GM12878 (cell line): ENCODE data around the gene ANKRD1. TPM values are rescaled to one million over a fixed set of nuclear protein-coding genes. Genes with fewer than 3 reads are reported as not detected.
"Not testable (repeated sequence)": the region's sequence is repeated elsewhere in the genome, so short reads cannot be mapped to it uniquely, and the experiment has no call there.

Experiments used
- ATAC-seq: fragments of 200-7000 bp; cut with Tn5 transposase; 3 replicates; pipeline ENCODE4 v1.9.1; 2020; ENCODE audit warnings: mild to moderate bottlenecking, moderate library complexity
- BruUV-seq: library from RNA; stranded (reverse); fragments of 400-500 nt; replicated peaks from 2 replicates; lab custom pipeline; 2021; lab: Mats Ljungman, UMichigan
- CTCF ChIA-PET: fragments of 300-600 bp; sonication (Branson Sonifier 250); formaldehyde crosslinking; extraction: SDS; loops from one replicate; lab custom pipeline; 2021; ENCODE audit warnings: inconsistent platforms; lab: Yijun Ruan, JAX
- POLR2A ChIA-PET: fragments of 350-600 bp; formaldehyde crosslinking; extraction: SDS; loops from one replicate; lab custom pipeline; 2021; ENCODE audit warnings: inconsistent platforms; lab: Charles Lee
- RAD21 ChIA-PET: fragments of 300-600 bp; sonication (Branson Sonifier 250); formaldehyde crosslinking; loops from one replicate; lab custom pipeline; 2023; ENCODE audit warnings: antibody characterized with exemption; ENCODE audit not compliant: unreplicated experiment; lab: Charles Lee
- SMC1A ChIA-PET: fragments of 300-600 bp; sonication (Branson Sonifier 250); formaldehyde crosslinking; loops from one replicate; lab custom pipeline; 2023; ENCODE audit not compliant: unreplicated experiment, uncharacterized antibody; lab: Charles Lee
- DNase-seq: peaks from one replicate; pipeline ENCODE4 v3.0.0-alpha.2; 2011; ENCODE audit warnings: low read depth, low spot score
- FAIRE-seq: peaks from 3 replicates; lab custom pipeline; 2011; peaks lifted over from hg19 to GRCh38; lab: Jason Lieb, UNC
- H2AFZ ChIP-seq: 2 replicates; pipeline ENCODE4 v1.6.0; 2011; ENCODE audit warnings: low read depth, low read length, control low read depth; ENCODE audit not compliant: control insufficient read depth
- H3K27ac ChIP-seq: 2 replicates; pipeline ENCODE4 v1.5.1; 2011; ENCODE audit warnings: control low read depth; ENCODE audit not compliant: control insufficient read depth, insufficient read depth
- H3K27me3 ChIP-seq, 2 experiments: replicated peaks in 1 of 2; 2 replicates each; pipeline versions ENCODE4 v1.6.0 to v1.6.1; 2011; ENCODE audit warnings: low read length in 1 of 2; ENCODE audit not compliant: control insufficient read depth in 2 of 2, insufficient read depth in 2 of 2
- H3K36me3 ChIP-seq, 2 experiments: 2 replicates each; pipeline ENCODE4 v1.5.1; 2011; ENCODE audit warnings: low read length in 1 of 2; ENCODE audit not compliant: control insufficient read depth in 2 of 2, insufficient read depth in 2 of 2
- H3K4me1 ChIP-seq: 2 replicates; pipeline ENCODE4 v1.6.1; 2011; ENCODE audit warnings: mild to moderate bottlenecking, low read length, moderate library complexity, mixed read lengths; ENCODE audit not compliant: control insufficient read depth, insufficient read depth
- H3K4me2 ChIP-seq: 2 replicates; pipeline ENCODE4 v1.6.0; 2011; ENCODE audit warnings: control low read depth; ENCODE audit not compliant: control insufficient read depth, insufficient read depth
- H3K4me3 ChIP-seq: fragments of 200-600 bp; sonication (generic); 2 replicates; pipeline ENCODE4 v1.5.1; 2016
- H3K79me2 ChIP-seq: 2 replicates; pipeline ENCODE4 v1.6.0; 2011; ENCODE audit warnings: low read length; ENCODE audit not compliant: control insufficient read depth, insufficient read depth
- H3K9ac ChIP-seq: 2 replicates; pipeline ENCODE4 v1.8.0; 2011; ENCODE audit warnings: low read length, control low read depth, mixed read lengths; ENCODE audit not compliant: control insufficient read depth, insufficient read depth
- H3K9me3 ChIP-seq: replicated peaks from 3 replicates; pipeline ENCODE4 v1.5.1; 2011; ENCODE audit warnings: mild to moderate bottlenecking, low read length; ENCODE audit not compliant: control insufficient read depth, insufficient read depth
- H4K20me1 ChIP-seq: 2 replicates; pipeline ENCODE4 v1.6.0; 2011; ENCODE audit not compliant: control insufficient read depth, insufficient read depth
- HSF1 ChIP-seq: fragments of 150-350 bp; IDR thresholded peaks from 2 replicates; pipeline ENCODE4 v1.6.1; 2014; ENCODE audit warnings: mild to moderate bottlenecking, low read depth, low read length
- MEF2B ChIP-seq: fragments of 450-650 bp; IDR thresholded peaks from 2 replicates; pipeline ENCODE4 v1.6.1; 2018; ENCODE audit warnings: mild to moderate bottlenecking, moderate library complexity; ENCODE audit not compliant: partially characterized antibody, poor library complexity, severe bottlenecking
- TBL1XR1 ChIP-seq: IDR thresholded peaks from 2 replicates; pipeline ENCODE4 v1.6.1; 2012; ENCODE audit warnings: low read depth, low read length, improper control_type of control experiment
- WGBS: methylation state at CpG from one replicate; pipeline ENCODE4 v1.1.6; 2016; ENCODE audit warnings: low lambda C conversion rate; ENCODE audit not compliant: insufficient replicate concordance, insufficient coverage; ENCODE audit errors: missing lambda C conversion rate; 5-methylcytosine and 5-hydroxymethylcytosine counted together
- in situ Hi-C: fragments of 300-500 bp; cut with MboI; formaldehyde crosslinking; loops from 9 replicates; pipeline ENCODE4 v1.14.3; 2018; ENCODE audit warnings: mixed read lengths
- intact Hi-C: fragments of 100-400 bp; cut with micrococcal nuclease; formaldehyde crosslinking; loops from one replicate; pipeline ENCODE4 v1.14.2; 2022; ENCODE audit not compliant: unreplicated experiment
- polyA plus RNA-seq, 11 experiments: library from polyadenylated mRNA; depleted of rRNA in 4 of 11; unstranded in 6 of 11; stranded (reverse) in 5 of 11; fragments of >200 nt; fragmentation: Nextera tagmentation in 4 of 11; fragmentation: Illumina TruSeq in 1 of 11; extraction: Ambion mirVana in 4 of 11; extraction: Trizol in 1 of 11; gene quantifications; 1 replicate in 1 of 11; 2 replicates in 10 of 11; pipeline versions ENCODE4 v1.2.1 to v1.2.3, GENCODE V29; 2011 to 2016; ENCODE audit warnings: inconsistent platforms in 2 of 11, missing spikeins in 2 of 11, low read depth in 1 of 11
- total RNA-seq, 4 experiments: library from RNA; depleted of rRNA in 3 of 4; stranded (reverse); fragments of >200 nt in 3 of 4; fragmentation: Illumina TruSeq in 1 of 4; extraction: Trizol in 1 of 4; gene quantifications; 2 replicates each; pipeline versions ENCODE4 v1.2.1 to v1.2.3, GENCODE V29; 2013 to 2021

The ANKRD1 gene
- total and polyA plus RNA-seq, 10 of the 15 experiments (the other 5 are each of a cell fraction or from before 2014, with no cell fraction given), result not detected

GRCh38 chr10:90944749-90945148 lies 23.9 kb upstream of the ANKRD1 start:
- FAIRE-seq, result no peak
- Histone ChIP-seq H3K27ac (no peak overlapping the region), H3K4me3 (no peak overlapping the region), H3K27me3 (no peaks in the 10 kb centered on the region), H3K79me2 (no peaks in the 10 kb centered on the region), H2AFZ (no peak overlapping the region), H3K9ac (no peak overlapping the region), H4K20me1 (no peaks in the 10 kb centered on the region), H3K36me3 (no peaks in the 10 kb centered on the region), H3K4me2 (no peak overlapping the region), H3K9me3 (no peaks in the 10 kb centered on the region; the same call in 1 of the 3 replicates), H3K4me1 (peaks cover 10% of the 10 kb centered on the region)
- SMC1A ChIA-PET, result interaction anchor here (1.0 to 2.1 kb wide), 3 partner anchors 17 to 25 kb away, joined by 3 to 5 read pairs (median 4); no protein-coding TSS in a partner anchor
- intact Hi-C loops, result no loop called here
- no peak for ATAC-seq
- WGBS, result 0% methylated on average over 1 of the region's 1 CpG
- CTCF ChIA-PET, result no interaction called here
- no peak for DNase-seq
- in situ Hi-C loops, result no loop called here
- TF ChIP-seq TBL1XR1 (no peak), MEF2B (no peak), HSF1 (no peak)
- POLR2A ChIA-PET, result interaction anchor here (0.5 kb wide), 1 partner anchor 502 kb away, joined by 4 read pairs; no protein-coding TSS in a partner anchor
- no TSS peak for BruUV-seq
- RAD21 ChIA-PET, result no interaction called here

- H3K27ac ChIP-seq, H3K4me2 ChIP-seq, H3K36me3 ChIP-seq, BruUV-seq, H3K9me3 ChIP-seq, intact Hi-C loops, H3K27me3 ChIP-seq, FAIRE-seq, H2AFZ ChIP-seq, H3K9ac ChIP-seq, DNase-seq, H3K79me2 ChIP-seq, H4K20me1 ChIP-seq, RAD21 ChIA-PET, ATAC-seq, H3K4me1 ChIP-seq, in situ Hi-C loops, H3K4me3 ChIP-seq: not testable (repeated sequence)
- ChIA-PET POLR2A (interaction anchor here (1.1 kb wide), 1 partner anchor 23 kb away, joined by 3 read pairs; no protein-coding TSS in a partner anchor), CTCF (interaction anchor here (0.7 to 1.4 kb wide), 3 partner anchors 296 to 357 kb away, joined by 3 to 4 read pairs (median 4); no protein-coding TSS in a partner anchor), SMC1A (interaction anchor here (0.6 to 1.4 kb wide), 4 partner anchors 24 to 308 kb away, joined by 3 to 4 read pairs (median 3); no protein-coding TSS in a partner anchor)
- 68% methylated on average over 3 of the region's 3 CpGs for WGBS
Measured at GRCh38 chr10:90942980-90943379, 22.1 kb upstream of the ANKRD1 start.
